Neuronal stem cell (in vitro differentiated cells): Measurements from ENCODE around the gene CD55.

ENCODE experiments used
- DNase-seq: peaks from one replicate; pipeline ENCODE4 v3.0.0-alpha.2; 2013; ENCODE audit warnings: low spot score
- H2AFZ ChIP-seq: one replicate; pipeline ENCODE4 v1.6.1; 2013; ENCODE audit warnings: mild to moderate bottlenecking, low read length, inconsistent platforms
- H2AK5ac ChIP-seq: 2 replicates; pipeline ENCODE4 v1.6.1; 2013; ENCODE audit warnings: low read depth, mild to moderate bottlenecking, inconsistent platforms, low read length, moderate library complexity, mixed read lengths
- H2BK120ac ChIP-seq: 2 replicates; pipeline ENCODE4 v1.6.1; 2013; ENCODE audit warnings: low read depth, mild to moderate bottlenecking, inconsistent platforms, low read length, moderate library complexity, mixed read lengths
- H2BK12ac ChIP-seq: one replicate; pipeline ENCODE4 v1.6.1; 2013; ENCODE audit warnings: low read length, inconsistent platforms
- H2BK15ac ChIP-seq: 2 replicates; pipeline ENCODE4 v1.6.1; 2013; ENCODE audit warnings: mild to moderate bottlenecking, low read length, inconsistent platforms, mixed read lengths
- H2BK5ac ChIP-seq: one replicate; pipeline ENCODE4 v1.6.1; 2013; ENCODE audit warnings: inconsistent platforms, mild to moderate bottlenecking, low read length, moderate library complexity
- H3K14ac ChIP-seq: one replicate; pipeline ENCODE4 v1.6.1; 2013; ENCODE audit warnings: low read length, inconsistent platforms
- H3K18ac ChIP-seq: 2 replicates; pipeline ENCODE4 v1.6.1; 2013; ENCODE audit warnings: low read length, inconsistent platforms
- H3K23ac ChIP-seq: 2 replicates; pipeline ENCODE4 v1.6.1; 2013; ENCODE audit warnings: low read depth, mild to moderate bottlenecking, mixed read lengths, low read length, inconsistent platforms; ENCODE audit not compliant: poor library complexity
- H3K27ac ChIP-seq: replicated peaks from 3 replicates; pipeline ENCODE4 v1.5.1; 2013; ENCODE audit warnings: low read length, inconsistent platforms
- H3K27me3 ChIP-seq, 3 experiments: 2 replicates each; pipeline ENCODE4 v1.6.1; 2013; ENCODE audit warnings: low read length in 3 of 3, mild to moderate bottlenecking in 2 of 3, inconsistent platforms in 1 of 3, low read depth in 1 of 3, mixed read lengths in 1 of 3, moderate library complexity in 1 of 3; ENCODE audit not compliant: control insufficient read depth in 3 of 3, insufficient read depth in 3 of 3
- H3K36me3 ChIP-seq, 2 donors: replicated peaks in 1 of 2; 2 replicates each; pipeline ENCODE4 v1.6.1; 2013; ENCODE audit warnings: low read length in 2 of 2; ENCODE audit not compliant: control insufficient read depth in 2 of 2, insufficient read depth in 2 of 2
- H3K4ac ChIP-seq: 2 replicates; pipeline ENCODE4 v1.6.1; 2013; ENCODE audit warnings: inconsistent platforms, mild to moderate bottlenecking, low read length, moderate library complexity
- H3K4me1 ChIP-seq, 2 donors: 1 replicate in 1 of 2; 2 replicates in 1 of 2; pipeline ENCODE4 v1.6.1; 2013; ENCODE audit warnings: low read length in 2 of 2, low read depth in 1 of 2; ENCODE audit not compliant: control insufficient read depth in 2 of 2, insufficient read depth in 1 of 2
- H3K4me2 ChIP-seq: one replicate; pipeline ENCODE4 v1.6.1; 2013; ENCODE audit warnings: mild to moderate bottlenecking, low read length, inconsistent platforms; ENCODE audit not compliant: insufficient read depth, poor library complexity, severe bottlenecking
- H3K4me3 ChIP-seq, 2 donors: 2 replicates each; pipeline ENCODE4 v1.5.1; 2013; ENCODE audit warnings: low read length in 2 of 2, mild to moderate bottlenecking in 2 of 2, inconsistent platforms in 1 of 2, moderate library complexity in 1 of 2
- H3K79me1 ChIP-seq: one replicate; pipeline ENCODE4 v1.6.1; 2013; ENCODE audit warnings: low read depth, mild to moderate bottlenecking, inconsistent platforms, low read length, moderate library complexity
- H3K9ac ChIP-seq: one replicate; pipeline ENCODE4 v1.6.1; 2013; ENCODE audit warnings: mild to moderate bottlenecking, low read depth, low read length, inconsistent platforms; ENCODE audit not compliant: poor library complexity
- H3K9me3 ChIP-seq, 2 donors: replicated peaks in 1 of 2; 2 replicates each; pipeline versions ENCODE3 to v1.6.1; 2013; ENCODE audit warnings: low read length in 2 of 2, mild to moderate bottlenecking in 2 of 2, inconsistent platforms in 1 of 2, low read depth in 1 of 2, mixed read lengths in 1 of 2, moderate library complexity in 1 of 2; ENCODE audit not compliant: control insufficient read depth in 2 of 2, insufficient read depth in 1 of 2
- H4K8ac ChIP-seq: one replicate; pipeline ENCODE4 v1.6.1; 2013; ENCODE audit warnings: low read depth, mild to moderate bottlenecking, inconsistent platforms, low read length, moderate library complexity
- H4K91ac ChIP-seq: one replicate; pipeline ENCODE4 v1.6.1; 2013; ENCODE audit warnings: low read length, low read depth, mild to moderate bottlenecking, inconsistent platforms; ENCODE audit not compliant: poor library complexity
- WGBS, 2 donors: extraction: QIAGEN DNeasy Blood & Tissue Kit; methylation state at CpG; one replicate each; pipeline ENCODE4 v1.1.7; 2013; ENCODE audit warnings: missing lambda C conversion rate in 2 of 2, mixed read lengths in 1 of 2; ENCODE audit not compliant: insufficient read length in 2 of 2, insufficient replicate concordance in 1 of 2; ENCODE audit errors: extremely low coverage in 2 of 2; 5-methylcytosine and 5-hydroxymethylcytosine counted together

CD55 gene

DNA sequence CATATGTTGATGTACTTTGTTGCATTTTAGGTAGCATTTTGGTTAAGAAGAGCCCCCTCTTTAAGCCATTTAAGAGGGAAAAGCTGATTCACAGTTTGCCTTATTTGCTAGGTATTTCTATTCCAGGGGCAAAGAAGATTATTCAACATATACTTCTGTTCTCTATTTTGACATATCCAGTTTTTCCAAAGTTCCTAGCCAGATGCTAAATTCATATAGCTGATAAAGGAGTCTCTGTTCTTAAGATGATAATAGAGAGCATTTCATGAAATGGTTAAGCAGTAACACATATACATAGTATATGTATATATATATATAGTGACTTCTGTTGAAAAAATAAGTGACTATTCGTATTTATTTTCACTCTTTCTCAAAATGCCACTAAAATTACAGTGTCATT is 15.5 kb upstream of the CD55 start:
- no peak overlapping the region for H3K4me2 ChIP-seq
- H4K91ac ChIP-seq: no peak overlapping the region
- H3K79me1 ChIP-seq: no peaks in the 10 kb centered on the region
- H2BK12ac ChIP-seq: no peak overlapping the region
- no peak overlapping the region for H3K18ac ChIP-seq
- no peak overlapping the region for H2BK15ac ChIP-seq
- no peak overlapping the region for H3K4me3 ChIP-seq
- H3K36me3 ChIP-seq: no peaks in the 10 kb centered on the region
- H2BK5ac ChIP-seq: no peak overlapping the region
- H3K4ac ChIP-seq: no peak overlapping the region
- no peak overlapping the region for H3K27ac ChIP-seq
- H2AFZ ChIP-seq: no peak overlapping the region
- DNase-seq: no peak
- H2BK120ac ChIP-seq: no peak overlapping the region
- H3K27me3 ChIP-seq: no peaks in the 10 kb centered on the region
- H3K4me1 ChIP-seq: no peaks in the 10 kb centered on the region
- H3K9ac ChIP-seq: no peak overlapping the region
- WGBS, 2 donors: no CpG with 5 or more reads among the region's 1 CpG
- H3K23ac ChIP-seq: no peak overlapping the region
- no peak overlapping the region for H4K8ac ChIP-seq
- H2AK5ac ChIP-seq: no peak overlapping the region
- H3K14ac ChIP-seq: no peak overlapping the region
- H3K9me3 ChIP-seq: no peaks in the 10 kb centered on the region

DNA sequence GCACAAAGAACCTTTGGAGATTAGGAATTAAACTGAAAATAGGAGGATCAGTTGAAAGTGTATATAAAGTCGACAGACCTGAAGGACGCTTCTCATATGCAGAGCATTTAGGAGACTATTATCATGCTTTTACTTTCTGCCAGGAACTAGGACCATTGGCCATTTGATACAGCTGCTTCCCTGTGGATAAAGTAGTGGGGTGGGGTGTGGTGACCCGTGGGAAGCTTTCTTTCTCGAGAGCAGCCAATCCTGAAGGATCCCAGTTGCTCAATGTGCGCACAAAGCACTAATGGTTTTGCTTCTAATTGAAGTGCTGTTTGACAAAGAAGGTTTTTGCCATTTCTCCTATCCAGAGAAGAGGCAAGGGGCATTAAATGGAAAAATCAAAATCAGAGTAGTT is 14.9 kb upstream of the CD55 start:
- H3K27me3 ChIP-seq: no peaks in the 10 kb centered on the region
- no peaks in the 10 kb centered on the region for H3K9me3 ChIP-seq
- no peak overlapping the region for H3K4ac ChIP-seq
- H3K27ac ChIP-seq: no peak overlapping the region
- H3K9ac ChIP-seq: no peak overlapping the region
- H3K23ac ChIP-seq: no peak overlapping the region
- no peak overlapping the region for H2BK12ac ChIP-seq
- no peak overlapping the region for H3K18ac ChIP-seq
- H3K79me1 ChIP-seq: no peaks in the 10 kb centered on the region
- no peak for DNase-seq
- H2BK15ac ChIP-seq: no peak overlapping the region
- no peak overlapping the region for H3K14ac ChIP-seq
- H4K8ac ChIP-seq: no peak overlapping the region
- no peaks in the 10 kb centered on the region for H3K36me3 ChIP-seq
- no peak overlapping the region for H3K4me3 ChIP-seq
- H3K4me2 ChIP-seq: no peak overlapping the region
- H2BK5ac ChIP-seq: no peak overlapping the region
- H2AK5ac ChIP-seq: no peak overlapping the region
- H2AFZ ChIP-seq: no peak overlapping the region
- no CpG with 5 or more reads among the region's 5 CpGs for WGBS, 2 donors
- no peak overlapping the region for H4K91ac ChIP-seq
- H3K4me1 ChIP-seq: no peaks in the 10 kb centered on the region
- no peak overlapping the region for H2BK120ac ChIP-seq

DNA sequence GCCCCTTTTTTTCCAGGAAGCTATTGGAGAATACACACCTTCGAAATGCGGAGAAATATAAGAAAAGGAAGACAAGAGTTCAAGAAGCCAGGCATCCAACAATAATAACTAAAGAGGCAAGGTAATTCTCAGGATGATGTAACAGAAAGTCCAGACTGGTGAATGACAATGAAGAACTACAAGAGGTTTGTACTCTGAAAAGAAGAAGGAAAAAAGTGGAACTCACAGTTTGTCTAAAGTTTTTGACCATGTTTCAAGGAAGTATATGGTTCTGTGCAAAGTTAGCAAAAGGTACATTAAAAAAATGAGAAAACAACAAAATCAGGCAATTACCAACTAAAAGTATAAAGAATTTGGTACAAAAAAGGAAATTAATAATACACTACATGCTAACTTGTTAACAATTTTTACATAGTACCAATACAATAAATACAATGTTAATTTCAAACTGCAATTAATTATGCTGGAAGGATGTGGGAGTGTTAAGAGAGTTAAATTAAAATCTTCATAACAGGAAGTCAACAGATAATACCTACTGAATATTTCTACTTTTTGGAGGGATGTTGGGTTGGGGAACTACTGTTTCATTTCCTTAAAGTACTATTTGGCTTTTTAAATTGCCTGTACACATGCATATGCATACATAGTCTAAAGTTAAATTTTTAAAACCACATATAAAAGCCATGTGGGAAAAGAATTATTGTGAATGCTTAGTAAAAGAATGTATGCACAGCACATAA is 12.9 kb upstream of the CD55 start:
- no peak overlapping the region for H3K14ac ChIP-seq
- H3K4ac ChIP-seq: no peak overlapping the region
- DNase-seq: no peak
- no peak overlapping the region for H3K9ac ChIP-seq
- H3K9me3 ChIP-seq: no peaks in the 10 kb centered on the region
- H4K91ac ChIP-seq: no peak overlapping the region
- no peak overlapping the region for H2BK12ac ChIP-seq
- no peak overlapping the region for H2AFZ ChIP-seq
- H2AK5ac ChIP-seq: no peak overlapping the region
- H3K18ac ChIP-seq: no peak overlapping the region
- H2BK5ac ChIP-seq: no peak overlapping the region
- H3K4me3 ChIP-seq: no peak overlapping the region
- WGBS, 2 donors: no CpG with 5 or more reads among the region's 2 CpGs
- no peaks in the 10 kb centered on the region for H3K36me3 ChIP-seq
- H3K23ac ChIP-seq: no peak overlapping the region
- no peak overlapping the region for H2BK15ac ChIP-seq
- H3K4me1 ChIP-seq: no peaks in the 10 kb centered on the region
- no peak overlapping the region for H2BK120ac ChIP-seq
- no peak overlapping the region for H4K8ac ChIP-seq
- no peak overlapping the region for H3K27ac ChIP-seq
- H3K27me3 ChIP-seq: peaks cover 0 to 3% (median 0%) of the 10 kb centered on the region in 3 experiments
- no peak overlapping the region for H3K4me2 ChIP-seq
- peaks cover 1% of the 10 kb centered on the region for H3K79me1 ChIP-seq

GRCh38 chr1:207309745-207310273 is 11.7 kb upstream of the CD55 start:
- Histone ChIP-seq H3K27me3 (peaks cover 0 to 3% (median 0%) of the 10 kb centered on the region in 3 experiments), H3K23ac (no peak overlapping the region), H2BK120ac (no peak overlapping the region), H3K4me2 (no peak overlapping the region), H2AFZ (no peak overlapping the region), H3K79me1 (peaks cover 1% of the 10 kb centered on the region), H3K36me3 (no peaks in the 10 kb centered on the region), H3K9me3 (no peaks in the 10 kb centered on the region), H2BK15ac (no peak overlapping the region), H2BK12ac (no peak overlapping the region), H2AK5ac (no peak overlapping the region), H3K4me3 (no peak overlapping the region), H3K9ac (no peak overlapping the region), H3K27ac (no peak overlapping the region), H3K14ac (no peak overlapping the region), H4K8ac (no peak overlapping the region), H4K91ac (no peak overlapping the region), H2BK5ac (no peak overlapping the region), H3K18ac (no peak overlapping the region), H3K4me1 (no peaks in the 10 kb centered on the region), H3K4ac (no peak overlapping the region)
- no peak for DNase-seq
- no CpG with 5 or more reads among the region's 4 CpGs for WGBS, 2 donors
